Esophagus squamous epithelium (tissue), 5 donors: ENCODE results near the gene C18orf63. TPM values are rescaled to one million over a fixed set of nuclear protein-coding genes. Genes with fewer than 3 reads are reported as not detected.

ENCODE experiments used
- DNase-seq: peaks from one replicate; lab custom pipeline; 2025; lab: John Stamatoyannopoulos, UW
- H3K27ac ChIP-seq, 4 donors: fragments of 200-600 bp; sonication (generic); one replicate each; pipeline ENCODE4 v1.5.1; 2016 to 2019; ENCODE audit warnings: mild to moderate bottlenecking in 1 of 4
- H3K27me3 ChIP-seq, 4 donors: fragments of 200-600 bp; sonication (generic); 1 replicate in 3 of 4; 2 replicates in 1 of 4; pipeline versions ENCODE4 v1.5.1 to v1.6.0; 2017 to 2021; ENCODE audit warnings: antibody characterized with exemption in 1 of 4
- H3K36me3 ChIP-seq, 3 donors: fragments of 200-600 bp; sonication (generic); one replicate each; pipeline ENCODE4 v1.5.1; 2016 to 2019
- H3K4me1 ChIP-seq, 3 donors: fragments of 200-600 bp; sonication (generic); one replicate each; pipeline ENCODE4 v1.5.1; 2017 to 2019
- H3K4me3 ChIP-seq, 4 donors: fragments of 200-600 bp; sonication (generic); 1 replicate in 3 of 4; 2 replicates in 1 of 4; pipeline ENCODE4 v1.5.1; 2016 to 2019; ENCODE audit warnings: mild to moderate bottlenecking in 2 of 4, moderate library complexity in 1 of 4
- H3K9me3 ChIP-seq, 3 donors: fragments of 200-600 bp; sonication (generic); one replicate each; pipeline ENCODE4 v1.5.1; 2016 to 2019
- POLR2A ChIP-seq, 4 donors: fragments of 450-650 bp; IDR thresholded peaks; one replicate each; pipeline ENCODE4 v1.6.1; 2017; ENCODE audit warnings: antibody characterized with exemption in 4 of 4, mild to moderate bottlenecking in 4 of 4, moderate library complexity in 3 of 4
- WGBS, 2 donors: methylation state at CpG; one replicate each; pipeline ENCODE4 v1.1.5; 2018; 5-methylcytosine and 5-hydroxymethylcytosine counted together
- intact Hi-C: fragments of 100-400 bp; cut with DNase I; formaldehyde crosslinking; loops from one replicate; pipeline ENCODE4 v1.15.0; 2022
- total RNA-seq, 4 donors: library from RNA; depleted of rRNA; stranded (reverse); fragments of >200 nt; gene quantifications; one replicate each; pipeline ENCODE4 v1.1.0, GENCODE V29; 2016
- TF ChIP-seq, protein P1 (sequence below), 6 experiments: fragments of 450-650 bp in 4 of 6; fragments of 200-600 bp in 2 of 6; sonication (generic) in 2 of 6; IDR thresholded peaks; one replicate each; pipeline ENCODE4 v1.5.1; 2016 to 2019; ENCODE audit warnings: antibody characterized with exemption in 6 of 6, mild to moderate bottlenecking in 4 of 6, moderate library complexity in 4 of 6
- donor health status: DM: yes; HTN: yes; CAD: no.

Gene C18orf63
- total RNA-seq, 4 donors from 2014 or later, result not detected

DNA sequence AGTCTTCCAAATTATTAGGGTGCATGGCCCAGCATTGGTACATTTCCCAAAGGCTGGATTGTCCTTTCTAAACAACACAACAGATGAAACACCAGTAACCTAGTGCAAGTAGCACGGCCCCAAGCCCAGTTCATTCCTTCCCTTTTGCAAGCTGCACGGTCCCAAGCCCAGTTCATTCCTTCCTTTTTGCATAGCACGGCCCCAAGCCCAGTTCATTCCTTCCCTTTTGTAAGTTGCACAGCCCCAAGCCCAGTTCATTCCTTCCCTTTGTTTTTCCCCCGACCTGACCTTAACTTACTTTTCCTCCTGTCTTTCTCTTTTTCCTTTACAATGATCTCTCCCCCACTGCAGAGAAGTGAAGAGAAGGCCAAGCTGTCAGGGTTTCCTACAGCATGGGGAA lies 60.9 kb downstream of the C18orf63 start:
- no peaks in the 10 kb centered on the region for H3K36me3 ChIP-seq
- no peaks in the 10 kb centered on the region for H3K27me3 ChIP-seq
- intact Hi-C loops, result no loop called here
- H3K9me3 ChIP-seq, result no peaks in the 10 kb centered on the region
- WGBS, 2 donors, result 73 to 93% methylated on average over 4 of the region's 4 CpGs
- H3K27ac ChIP-seq, result no peak overlapping the region
- no peak for DNase-seq
- no peak overlapping the region for H3K4me3 ChIP-seq
- H3K4me1 ChIP-seq, result no peaks in the 10 kb centered on the region
- TF ChIP-seq, protein P1, sequence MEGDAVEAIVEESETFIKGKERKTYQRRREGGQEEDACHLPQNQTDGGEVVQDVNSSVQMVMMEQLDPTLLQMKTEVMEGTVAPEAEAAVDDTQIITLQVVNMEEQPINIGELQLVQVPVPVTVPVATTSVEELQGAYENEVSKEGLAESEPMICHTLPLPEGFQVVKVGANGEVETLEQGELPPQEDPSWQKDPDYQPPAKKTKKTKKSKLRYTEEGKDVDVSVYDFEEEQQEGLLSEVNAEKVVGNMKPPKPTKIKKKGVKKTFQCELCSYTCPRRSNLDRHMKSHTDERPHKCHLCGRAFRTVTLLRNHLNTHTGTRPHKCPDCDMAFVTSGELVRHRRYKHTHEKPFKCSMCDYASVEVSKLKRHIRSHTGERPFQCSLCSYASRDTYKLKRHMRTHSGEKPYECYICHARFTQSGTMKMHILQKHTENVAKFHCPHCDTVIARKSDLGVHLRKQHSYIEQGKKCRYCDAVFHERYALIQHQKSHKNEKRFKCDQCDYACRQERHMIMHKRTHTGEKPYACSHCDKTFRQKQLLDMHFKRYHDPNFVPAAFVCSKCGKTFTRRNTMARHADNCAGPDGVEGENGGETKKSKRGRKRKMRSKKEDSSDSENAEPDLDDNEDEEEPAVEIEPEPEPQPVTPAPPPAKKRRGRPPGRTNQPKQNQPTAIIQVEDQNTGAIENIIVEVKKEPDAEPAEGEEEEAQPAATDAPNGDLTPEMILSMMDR (IDR thresholded peaks at IDR 0.05), result no peak
- no peak for TF ChIP-seq POLR2A (IDR thresholded peaks at IDR 0.05)

GRCh38 chr18:74377776-74378175 lies 62.1 kb downstream of the C18orf63 start:
- H3K4me3 ChIP-seq, result no peak overlapping the region
- TF ChIP-seq POLR2A (IDR thresholded peaks at IDR 0.05), result no peak
- TF ChIP-seq, protein P1 (IDR thresholded peaks at IDR 0.05), result no peak
- H3K27me3 ChIP-seq, result peaks cover 0 to 5% (median 0%) of the 10 kb centered on the region in 4 donors
- no peaks in the 10 kb centered on the region for H3K4me1 ChIP-seq
- no peaks in the 10 kb centered on the region for H3K9me3 ChIP-seq
- WGBS, 2 donors, result 44 to 77% methylated on average over 1 of the region's 1 CpG
- no peaks in the 10 kb centered on the region for H3K36me3 ChIP-seq
- intact Hi-C loops, result no loop called here
- H3K27ac ChIP-seq, result no peak overlapping the region
- no peak for DNase-seq

DNA sequence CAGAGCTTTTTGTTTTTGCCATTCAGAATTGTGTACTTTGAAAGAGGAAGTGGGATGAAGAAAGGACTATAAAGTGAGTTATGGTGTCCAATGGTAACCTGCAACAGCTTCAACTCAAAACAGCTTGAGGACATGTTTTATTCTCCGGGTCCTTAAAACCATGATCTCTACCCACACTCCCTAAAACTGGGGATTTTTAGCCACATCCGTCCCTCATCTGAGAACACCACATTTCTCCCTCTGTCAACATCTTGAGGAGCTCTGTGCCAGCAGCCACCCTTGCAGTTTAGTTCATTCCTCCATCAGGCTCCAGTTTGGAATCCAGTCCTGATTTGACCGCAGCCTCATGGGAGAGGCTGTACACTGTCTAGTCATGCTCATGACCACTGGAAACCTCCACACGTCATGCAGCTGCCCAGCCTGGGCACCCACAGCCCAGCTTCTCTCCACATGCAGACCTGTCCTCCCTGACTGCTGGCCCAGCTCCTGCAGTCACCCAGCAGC lies 62.6 kb downstream of the C18orf63 start:
- peaks cover 0 to 5% (median 0%) of the 10 kb centered on the region in 4 donors for H3K27me3 ChIP-seq
- WGBS, 2 donors, result 52 to 69% methylated on average over 4 of the region's 4 CpGs
- no peaks in the 10 kb centered on the region for H3K9me3 ChIP-seq
- no peak overlapping the region for H3K4me3 ChIP-seq
- H3K4me1 ChIP-seq, result no peaks in the 10 kb centered on the region
- no peak for DNase-seq
- no peak for TF ChIP-seq POLR2A (IDR thresholded peaks at IDR 0.05)
- TF ChIP-seq, protein P1 (IDR thresholded peaks at IDR 0.05), result no peak
- no peaks in the 10 kb centered on the region for H3K36me3 ChIP-seq
- H3K27ac ChIP-seq, result peak overlapping the region in 1 of 4 donors; percentile 5
- intact Hi-C loops, result no loop called here

DNA sequence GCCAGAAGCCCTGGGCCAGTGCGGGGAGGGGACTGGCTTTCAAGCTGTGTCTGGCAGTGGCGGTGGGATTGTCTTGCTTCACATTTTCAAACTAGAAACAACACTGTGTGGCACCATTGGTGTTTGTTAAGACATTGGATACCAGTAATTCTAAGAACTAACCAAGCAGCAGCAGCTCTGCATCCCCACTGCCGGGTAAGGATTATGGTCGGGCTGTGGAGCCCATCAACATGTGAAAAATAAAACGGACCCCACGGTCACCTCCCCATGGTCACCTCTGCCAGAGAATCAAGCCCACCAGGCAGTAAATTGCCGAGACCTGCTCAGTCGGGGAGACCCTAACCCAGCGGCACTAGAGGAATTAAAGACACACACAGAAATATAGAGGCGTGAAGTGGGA lies 65.3 kb downstream of the C18orf63 start:
- 92 to 96% methylated on average over 8 to 9 of the region's 10 CpGs for WGBS, 2 donors
- H3K27me3 ChIP-seq, result peaks cover 0 to 5% (median 0%) of the 10 kb centered on the region in 4 donors
- H3K4me1 ChIP-seq, result no peaks in the 10 kb centered on the region
- H3K36me3 ChIP-seq, result no peaks in the 10 kb centered on the region
- DNase-seq, result no peak
- no peak overlapping the region for H3K27ac ChIP-seq
- intact Hi-C loops, result no loop called here
- H3K9me3 ChIP-seq, result no peaks in the 10 kb centered on the region
- H3K4me3 ChIP-seq, result no peak overlapping the region
- TF ChIP-seq POLR2A (IDR thresholded peaks at IDR 0.05), result no peak
- TF ChIP-seq, protein P1 (IDR thresholded peaks at IDR 0.05), result no peak

DNA sequence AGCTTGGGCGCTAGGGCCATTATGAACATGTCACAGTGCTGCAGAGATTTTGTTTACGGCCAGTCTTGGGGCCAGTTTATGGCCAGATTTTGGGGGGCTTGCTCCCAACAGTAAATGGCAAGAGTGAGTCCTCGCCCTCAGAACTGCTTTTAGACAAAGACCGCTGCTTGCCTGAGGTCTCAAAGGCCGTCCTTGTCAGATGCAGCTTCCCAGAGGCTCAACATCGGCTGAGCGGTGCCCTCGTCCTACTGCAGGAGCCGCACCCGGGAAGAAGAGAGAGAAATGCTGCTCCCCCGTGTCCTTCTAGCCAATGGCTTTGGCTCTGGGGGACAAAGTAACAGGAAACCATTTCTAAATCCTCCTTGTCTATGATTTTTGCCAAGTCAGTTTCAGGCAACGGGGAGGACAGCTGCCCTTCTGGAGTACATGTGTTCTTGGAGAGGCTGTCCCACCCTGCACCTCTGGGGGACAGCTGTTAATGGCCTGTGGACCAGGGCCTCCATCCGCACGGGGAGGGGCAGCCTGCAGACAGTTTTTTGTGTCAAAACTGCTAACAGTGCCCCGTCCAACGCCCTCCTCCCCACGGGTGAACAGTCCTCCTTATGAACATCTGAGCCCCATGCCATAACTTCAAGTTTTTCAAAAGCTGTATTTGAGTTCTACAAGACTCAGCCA lies 66.1 kb downstream of the C18orf63 start:
- 80% methylated on average over 2 to 8 of the region's 17 CpGs for WGBS, 2 donors
- no peak for DNase-seq
- Histone ChIP-seq H3K27me3 (peaks cover 0 to 5% (median 0%) of the 10 kb centered on the region in 4 donors), H3K27ac (no peak overlapping the region), H3K9me3 (no peaks in the 10 kb centered on the region), H3K4me1 (no peaks in the 10 kb centered on the region), H3K36me3 (no peaks in the 10 kb centered on the region), H3K4me3 (no peak overlapping the region)
- intact Hi-C loops, result no loop called here
- no peak for TF ChIP-seq POLR2A (IDR thresholded peaks at IDR 0.05)
- TF ChIP-seq, protein P1 (IDR thresholded peaks at IDR 0.05), result no peak
